CD4-positive, alpha-beta T cell (primary cell): ENCODE data around the gene KDM4B. TPM values are rescaled to one million over a fixed set of nuclear protein-coding genes. Genes with fewer than 3 reads are reported as not detected.

ENCODE experiments used
- ATAC-seq: fragments of 200-7000 bp; cut with Tn5 transposase; one replicate; pipeline ENCODE4 v1.10.0; 2022; ENCODE audit warnings: mild to moderate bottlenecking; ENCODE audit not compliant: poor library complexity
- CTCF ChIA-PET: fragments of 350-600 bp; sonication (Branson Sonifier 250); formaldehyde crosslinking; loops from one replicate; lab custom pipeline; 2021; ENCODE audit warnings: antibody characterized with exemption, inconsistent platforms; lab: Charles Lee
- POLR2A ChIA-PET: fragments of 350-600 bp; sonication (Branson Sonifier 250); formaldehyde crosslinking; loops from one replicate; lab custom pipeline; 2021; ENCODE audit warnings: antibody characterized with exemption, inconsistent platforms; lab: Charles Lee
- DNase-seq, 14 experiments: peaks; one replicate each; pipeline ENCODE4 v3.0.0-alpha.2; 2013 to 2020; ENCODE audit warnings: mixed read lengths in 2 of 14
- H3K27ac ChIP-seq, 2 donors: one replicate each; pipeline versions ENCODE4 v1.5.1 to v1.7.0; 2013; ENCODE audit warnings: low read length in 2 of 2, low read depth in 1 of 2, mild to moderate bottlenecking in 1 of 2
- H3K27me3 ChIP-seq, 2 experiments: 1 replicate in 1 of 2; 2 replicates in 1 of 2; pipeline versions ENCODE4 v1.6.1 to v1.7.0; 2013; ENCODE audit warnings: low read length in 2 of 2, control low read depth in 1 of 2, mild to moderate bottlenecking in 1 of 2, moderate library complexity in 1 of 2; ENCODE audit not compliant: insufficient read depth in 2 of 2, control insufficient read depth in 1 of 2
- H3K36me3 ChIP-seq: one replicate; pipeline ENCODE4 v1.6.1; 2013; ENCODE audit warnings: low read length, control low read depth; ENCODE audit not compliant: insufficient read depth
- H3K4me1 ChIP-seq: one replicate; pipeline ENCODE4 v1.6.1; 2013; ENCODE audit warnings: low read length, control low read depth; ENCODE audit not compliant: insufficient read depth
- H3K4me3 ChIP-seq: one replicate; pipeline ENCODE4 v1.5.1; 2013; ENCODE audit warnings: mild to moderate bottlenecking, low read length, moderate library complexity
- H3K9me3 ChIP-seq, 2 experiments: 1 replicate in 1 of 2; 2 replicates in 1 of 2; pipeline versions ENCODE4 v1.6.1 to v1.7.0; 2013; ENCODE audit warnings: low read length in 2 of 2, mild to moderate bottlenecking in 2 of 2, control low read depth in 1 of 2, moderate library complexity in 1 of 2; ENCODE audit not compliant: control insufficient read depth in 1 of 2, insufficient read depth in 1 of 2
- H3K27ac Mint-ChIP-seq: one replicate; pipeline ENCODE4 v1.8.0; 2020; ENCODE audit warnings: mixed read lengths
- H3K27me3 Mint-ChIP-seq: one replicate; pipeline ENCODE4 v1.8.0; 2021; ENCODE audit warnings: mixed read lengths
- H3K36me3 Mint-ChIP-seq: one replicate; pipeline ENCODE4 v1.8.0; 2021; ENCODE audit warnings: low read depth, mixed read lengths
- H3K4me1 Mint-ChIP-seq: one replicate; pipeline ENCODE4 v1.8.0; 2021; ENCODE audit warnings: low read depth, mixed read lengths
- H3K4me3 Mint-ChIP-seq: one replicate; pipeline ENCODE4 v1.8.0; 2020; ENCODE audit warnings: mild to moderate bottlenecking, mixed read lengths
- H3K9me3 Mint-ChIP-seq: one replicate; pipeline ENCODE4 v1.8.0; 2020; ENCODE audit warnings: mixed read lengths
- intact Hi-C, 2 experiments: fragments of 100-400 bp; cut with DNase I in 1 of 2; cut with micrococcal nuclease in 1 of 2; formaldehyde crosslinking; loops; one replicate each; pipeline versions ENCODE4 v1.15.1 to v1.9.0; 2023 to 2025; cut with DNase I, micrococcal nuclease
- total RNA-seq, 174 experiments: library from RNA in 2 of 174; stranded (reverse) in 2 of 174; gene quantifications; one replicate each; pipeline ENCODE4 v1.2.3 and lab custom pipeline; 2021 to 2026
- TF ChIP-seq, protein P1 (sequence below): fragments of 200-600 bp; IDR thresholded peaks from one replicate; pipeline ENCODE4 v1.8.0; 2022; ENCODE audit warnings: antibody characterized with exemption, mild to moderate bottlenecking

The KDM4B gene
- total RNA-seq, 2 experiments from 2014 or later, result 41.8 to 42.5 TPM

DNA sequence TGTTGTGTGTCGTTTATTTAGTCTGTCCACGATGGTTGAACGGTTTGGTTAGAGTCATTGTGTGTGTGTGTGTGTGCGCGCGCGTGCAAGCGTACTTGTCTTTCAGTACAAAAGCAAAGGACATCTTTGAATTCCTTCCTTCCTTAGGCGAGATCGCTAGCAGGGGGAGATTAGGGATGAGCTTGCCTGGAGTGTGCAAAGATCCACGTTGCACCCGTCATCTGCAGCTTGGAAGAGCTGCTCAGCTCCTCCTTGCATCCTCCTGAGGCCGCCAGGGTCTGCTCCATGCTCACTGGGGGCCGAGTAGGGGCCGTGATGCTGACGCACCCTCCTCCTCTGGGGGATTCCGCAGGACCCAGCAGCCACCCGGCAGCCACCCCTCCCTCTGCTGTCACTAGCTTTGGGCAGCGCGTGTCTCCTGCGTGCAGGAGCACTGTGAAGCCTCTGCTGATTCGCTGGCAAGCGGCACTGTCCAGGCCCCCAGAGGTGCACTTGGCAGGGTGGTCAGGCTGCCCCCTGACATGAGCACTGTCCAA lies 137.3 kb downstream of the KDM4B start:
- Mint-ChIP-seq H3K36me3 (peaks cover 8% of the 10 kb centered on the region), H3K9me3 (no peaks in the 10 kb centered on the region), H3K27me3 (no peaks in the 10 kb centered on the region), H3K27ac (no peak overlapping the region), H3K4me3 (no peak overlapping the region), H3K4me1 (no peaks in the 10 kb centered on the region)
- TF ChIP-seq, protein P1, sequence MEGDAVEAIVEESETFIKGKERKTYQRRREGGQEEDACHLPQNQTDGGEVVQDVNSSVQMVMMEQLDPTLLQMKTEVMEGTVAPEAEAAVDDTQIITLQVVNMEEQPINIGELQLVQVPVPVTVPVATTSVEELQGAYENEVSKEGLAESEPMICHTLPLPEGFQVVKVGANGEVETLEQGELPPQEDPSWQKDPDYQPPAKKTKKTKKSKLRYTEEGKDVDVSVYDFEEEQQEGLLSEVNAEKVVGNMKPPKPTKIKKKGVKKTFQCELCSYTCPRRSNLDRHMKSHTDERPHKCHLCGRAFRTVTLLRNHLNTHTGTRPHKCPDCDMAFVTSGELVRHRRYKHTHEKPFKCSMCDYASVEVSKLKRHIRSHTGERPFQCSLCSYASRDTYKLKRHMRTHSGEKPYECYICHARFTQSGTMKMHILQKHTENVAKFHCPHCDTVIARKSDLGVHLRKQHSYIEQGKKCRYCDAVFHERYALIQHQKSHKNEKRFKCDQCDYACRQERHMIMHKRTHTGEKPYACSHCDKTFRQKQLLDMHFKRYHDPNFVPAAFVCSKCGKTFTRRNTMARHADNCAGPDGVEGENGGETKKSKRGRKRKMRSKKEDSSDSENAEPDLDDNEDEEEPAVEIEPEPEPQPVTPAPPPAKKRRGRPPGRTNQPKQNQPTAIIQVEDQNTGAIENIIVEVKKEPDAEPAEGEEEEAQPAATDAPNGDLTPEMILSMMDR, result no peak
- CTCF ChIA-PET, result no interaction called here
- DNase-seq (no peak), ATAC-seq (no peak)
- H3K4me3 ChIP-seq, result no peak overlapping the region
- H3K9me3 ChIP-seq, result no peaks in the 10 kb centered on the region
- no peaks in the 10 kb centered on the region for H3K4me1 ChIP-seq
- no peak overlapping the region for H3K27ac ChIP-seq
- H3K27me3 ChIP-seq, result no peaks in the 10 kb centered on the region
- POLR2A ChIA-PET, result no interaction called here
- peaks cover 12% of the 10 kb centered on the region for H3K36me3 ChIP-seq
- intact Hi-C loops, result no loop called here

DNA sequence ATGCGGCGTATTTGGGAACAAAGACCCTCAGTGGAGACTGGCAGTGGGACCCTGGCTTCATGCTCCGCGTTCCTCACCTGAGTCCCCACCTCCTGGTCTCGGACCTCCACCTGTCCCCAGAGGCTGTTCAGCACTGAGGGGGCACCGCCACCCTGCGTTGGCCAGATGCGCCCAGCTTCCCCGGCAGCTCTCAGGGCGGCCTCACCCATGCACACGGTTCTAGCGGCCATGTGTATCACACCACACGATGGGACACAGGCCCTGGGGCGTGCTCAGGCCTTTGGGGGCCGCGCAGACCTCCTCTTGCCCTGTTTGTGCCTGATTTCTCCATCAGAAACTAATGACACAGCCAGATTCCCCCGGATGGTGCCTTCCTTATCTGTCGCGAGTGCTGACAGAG lies 138.1 kb downstream of the KDM4B start:
- ChIA-PET POLR2A (no interaction called here), CTCF (no interaction called here)
- Mint-ChIP-seq H3K27me3 (no peaks in the 10 kb centered on the region), H3K4me3 (no peak overlapping the region), H3K9me3 (no peaks in the 10 kb centered on the region), H3K4me1 (no peaks in the 10 kb centered on the region), H3K27ac (no peak overlapping the region), H3K36me3 (peaks cover 14% of the 10 kb centered on the region)
- DNase-seq (no peak), ATAC-seq (no peak)
- H3K27me3 ChIP-seq, result no peaks in the 10 kb centered on the region
- H3K4me3 ChIP-seq, result no peak overlapping the region
- H3K27ac ChIP-seq, result no peak overlapping the region
- H3K9me3 ChIP-seq, result no peaks in the 10 kb centered on the region
- no peaks in the 10 kb centered on the region for H3K4me1 ChIP-seq
- TF ChIP-seq, protein P1, result no peak
- peaks cover 14% of the 10 kb centered on the region for H3K36me3 ChIP-seq
- intact Hi-C loops, result no loop called here

DNA sequence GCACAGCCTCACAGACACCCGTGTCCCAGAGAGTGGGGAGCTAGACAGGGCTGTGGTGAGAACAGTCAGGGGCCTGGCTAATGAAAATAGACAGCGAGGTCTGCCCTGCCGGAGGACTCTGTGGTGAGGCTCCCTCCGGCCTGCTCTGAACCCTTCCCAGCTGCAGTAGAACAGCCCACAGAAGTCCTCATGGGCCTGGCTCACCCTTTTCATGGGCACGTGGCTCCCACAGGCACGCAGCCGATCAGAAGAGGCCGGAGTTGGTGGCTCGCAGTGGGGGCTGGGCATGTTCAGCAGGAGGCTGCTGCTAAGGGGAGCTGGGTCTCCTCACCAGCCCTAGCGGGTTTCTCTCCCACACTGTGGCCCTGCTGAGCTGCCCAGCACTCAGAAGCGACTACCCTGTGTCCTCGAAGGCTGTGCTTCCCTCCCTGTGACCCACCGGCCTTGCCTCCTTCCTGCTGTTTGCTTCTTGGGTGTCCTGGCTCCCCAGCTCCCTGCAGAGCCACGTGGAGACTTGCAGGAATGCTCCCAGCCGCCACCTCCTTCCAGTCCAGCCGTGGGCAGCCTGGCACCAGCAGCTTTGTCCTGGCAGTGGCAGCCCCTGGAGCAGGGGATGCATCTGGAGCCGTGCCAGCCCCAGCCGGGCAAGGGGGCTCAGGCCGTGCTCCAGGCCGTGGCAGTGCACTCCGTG lies 138.7 kb downstream of the KDM4B start:
- H3K4me1 Mint-ChIP-seq, result no peaks in the 10 kb centered on the region
- no peak overlapping the region for H3K27ac Mint-ChIP-seq
- no peaks in the 10 kb centered on the region for H3K9me3 Mint-ChIP-seq
- peaks cover 20% of the 10 kb centered on the region for H3K36me3 Mint-ChIP-seq
- ChIA-PET CTCF (no interaction called here), POLR2A (no interaction called here)
- no peak overlapping the region for H3K27ac ChIP-seq
- no peaks in the 10 kb centered on the region for H3K27me3 Mint-ChIP-seq
- H3K4me3 Mint-ChIP-seq, result no peak overlapping the region
- DNase-seq, result no peak
- no peaks in the 10 kb centered on the region for H3K27me3 ChIP-seq
- no peak for ATAC-seq
- TF ChIP-seq, protein P1, result no peak
- no peaks in the 10 kb centered on the region for H3K9me3 ChIP-seq
- intact Hi-C loops, result no loop called here
- peaks cover 19% of the 10 kb centered on the region for H3K36me3 ChIP-seq
- H3K4me3 ChIP-seq, result no peak overlapping the region
- no peaks in the 10 kb centered on the region for H3K4me1 ChIP-seq
